ENCODE results near the gene KCNIP1.

The KCNIP1 gene

GRCh38 chr5:170655920-170656319 is 152.1 kb downstream of the KCNIP1 start:
- Mint-ChIP-seq H3K9me3 (no peaks in the 10 kb centered on the region), H3K4me3 (no peak overlapping the region), H3K36me3 (no peaks in the 10 kb centered on the region), H3K4me1 (no peaks in the 10 kb centered on the region), H3K27me3 (peaks cover 21% of the 10 kb centered on the region), H3K27ac (no peak overlapping the region)
- CTCF ChIA-PET, result no interaction called here
- DNase-seq, result no peak

- Mint-ChIP-seq H3K4me3 (no peak overlapping the region), H3K27ac (no peak overlapping the region), H3K27me3 (peaks cover 23% of the 10 kb centered on the region), H3K9me3 (no peaks in the 10 kb centered on the region), H3K36me3 (no peaks in the 10 kb centered on the region), H3K4me1 (no peaks in the 10 kb centered on the region)
- CTCF ChIA-PET, result no interaction called here
- no peak for DNase-seq
Measured at GRCh38 chr5:170656346-170656745, 152.5 kb downstream of the KCNIP1 start.

GRCh38 chr5:170660531-170660930 is 156.7 kb downstream of the KCNIP1 start:
- DNase-seq, result no peak
- H3K9me3 Mint-ChIP-seq, result no peaks in the 10 kb centered on the region
- H3K27me3 Mint-ChIP-seq, result peaks cover 36% of the 10 kb centered on the region
- CTCF ChIA-PET, result interaction anchor here (0.6 kb wide), 1 partner anchor 22 kb away, joined by 3 read pairs; no protein-coding TSS in a partner anchor
- no peak overlapping the region for H3K4me3 Mint-ChIP-seq
- H3K4me1 Mint-ChIP-seq, result no peaks in the 10 kb centered on the region
- no peak overlapping the region for H3K27ac Mint-ChIP-seq
- H3K36me3 Mint-ChIP-seq, result no peaks in the 10 kb centered on the region

GRCh38 chr5:170662966-170663365 is 159.1 kb downstream of the KCNIP1 start:
- no peaks in the 10 kb centered on the region for H3K36me3 Mint-ChIP-seq
- no peaks in the 10 kb centered on the region for H3K9me3 Mint-ChIP-seq
- peaks cover 30% of the 10 kb centered on the region for H3K27me3 Mint-ChIP-seq
- H3K27ac Mint-ChIP-seq, result no peak overlapping the region
- no peaks in the 10 kb centered on the region for H3K4me1 Mint-ChIP-seq
- no peak overlapping the region for H3K4me3 Mint-ChIP-seq
- CTCF ChIA-PET, result no interaction called here
- DNase-seq, result no peak

DNA sequence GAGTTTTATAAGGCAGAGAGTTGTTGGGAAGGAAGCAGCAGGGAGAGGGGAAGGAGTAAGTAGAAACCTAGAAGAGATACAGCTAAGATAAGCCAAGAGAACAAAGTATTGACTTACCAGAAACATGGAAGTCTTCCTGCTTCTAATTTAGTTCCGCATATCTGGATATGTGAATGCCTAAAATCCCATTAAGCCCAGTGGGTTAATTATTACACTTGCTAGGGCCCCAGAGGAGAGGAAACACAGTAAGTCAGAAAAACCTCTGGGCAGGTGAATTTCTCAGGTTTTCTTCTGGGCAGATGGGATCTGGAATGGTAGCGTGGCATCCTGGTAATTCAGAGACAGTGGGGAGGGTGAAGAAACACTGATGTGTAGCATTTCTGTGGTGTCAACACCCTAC is 175.0 kb downstream of the KCNIP1 start:
- Mint-ChIP-seq H3K27me3 (peaks cover 34% of the 10 kb centered on the region), H3K9me3 (peaks cover 1% of the 10 kb centered on the region), H3K4me3 (no peak overlapping the region), H3K36me3 (no peaks in the 10 kb centered on the region), H3K27ac (no peak overlapping the region), H3K4me1 (peaks cover 12% of the 10 kb centered on the region)
- CTCF ChIA-PET, result no interaction called here
- no peak for DNase-seq

GRCh38 chr5:170681013-170681433 is 177.2 kb downstream of the KCNIP1 start:
- DNase-seq, result peak; percentile 86
- no peak overlapping the region for H3K27ac Mint-ChIP-seq
- H3K36me3 Mint-ChIP-seq, result no peaks in the 10 kb centered on the region
- peak overlapping the region; percentile 21 for H3K4me3 Mint-ChIP-seq
- peaks cover 1% of the 10 kb centered on the region for H3K9me3 Mint-ChIP-seq
- peaks cover 34% of the 10 kb centered on the region for H3K27me3 Mint-ChIP-seq
- CTCF ChIA-PET, result no interaction called here
- H3K4me1 Mint-ChIP-seq, result peaks cover 12% of the 10 kb centered on the region

DNA sequence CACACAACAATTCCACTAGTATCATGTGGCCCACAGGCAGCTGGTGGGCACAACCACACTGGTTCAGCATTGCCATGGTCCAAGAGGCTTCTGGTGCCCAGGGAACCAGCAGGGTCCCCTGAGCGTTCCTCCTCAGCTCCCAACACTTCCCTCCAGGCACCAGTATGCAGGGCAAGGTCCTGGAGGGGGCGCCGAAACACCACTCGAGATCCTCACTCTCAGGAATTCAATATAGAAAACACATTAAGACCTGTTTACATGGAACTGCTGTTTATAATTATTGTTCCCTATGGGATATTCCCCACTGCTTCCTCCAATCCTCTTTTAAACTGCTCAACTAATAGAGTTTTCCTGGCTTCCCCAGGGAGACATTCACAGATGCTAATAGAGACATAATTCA is 187.8 kb downstream of the KCNIP1 start:
- CTCF ChIA-PET, result no interaction called here
- Mint-ChIP-seq H3K27me3 (peaks cover 37% of the 10 kb centered on the region), H3K4me1 (no peaks in the 10 kb centered on the region), H3K9me3 (no peaks in the 10 kb centered on the region), H3K36me3 (no peaks in the 10 kb centered on the region), H3K4me3 (no peak overlapping the region), H3K27ac (no peak overlapping the region)
- DNase-seq, result no peak

GRCh38 chr5:170693701-170694100 is 189.9 kb downstream of the KCNIP1 start:
- DNase-seq, result no peak
- H3K27ac Mint-ChIP-seq, result no peak overlapping the region
- CTCF ChIA-PET, result no interaction called here
- H3K4me1 Mint-ChIP-seq, result no peaks in the 10 kb centered on the region
- H3K9me3 Mint-ChIP-seq, result no peaks in the 10 kb centered on the region
- no peak overlapping the region for H3K4me3 Mint-ChIP-seq
- H3K36me3 Mint-ChIP-seq, result no peaks in the 10 kb centered on the region
- H3K27me3 Mint-ChIP-seq, result peaks cover 36% of the 10 kb centered on the region

DNA sequence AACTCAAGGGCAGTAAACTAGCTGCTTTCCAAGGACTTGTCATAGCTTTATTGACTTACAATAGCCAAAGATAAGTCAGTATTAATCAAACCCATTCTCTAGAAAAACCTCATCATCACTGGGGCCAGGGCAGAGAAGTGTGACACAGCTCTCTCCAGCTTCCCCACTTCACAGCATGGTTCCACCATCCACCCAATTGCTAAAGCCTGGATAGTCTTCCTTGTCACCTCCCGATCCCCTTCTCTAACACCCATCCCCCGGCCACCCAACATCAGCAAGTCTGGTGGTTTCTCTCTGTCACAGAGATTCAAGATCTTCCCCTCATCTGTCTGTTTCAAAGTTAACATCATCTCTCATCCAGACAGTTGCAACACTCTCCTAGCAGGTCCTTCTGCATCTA is 191.1 kb downstream of the KCNIP1 start:
- Mint-ChIP-seq H3K36me3 (no peaks in the 10 kb centered on the region), H3K4me3 (no peak overlapping the region), H3K4me1 (no peaks in the 10 kb centered on the region), H3K27ac (no peak overlapping the region), H3K9me3 (no peaks in the 10 kb centered on the region), H3K27me3 (peaks cover 30% of the 10 kb centered on the region)
- CTCF ChIA-PET, result interaction anchor here (0.7 kb wide), 1 partner anchor 25 kb away, joined by 4 read pairs; no protein-coding TSS in a partner anchor
- DNase-seq, result no peak

DNA sequence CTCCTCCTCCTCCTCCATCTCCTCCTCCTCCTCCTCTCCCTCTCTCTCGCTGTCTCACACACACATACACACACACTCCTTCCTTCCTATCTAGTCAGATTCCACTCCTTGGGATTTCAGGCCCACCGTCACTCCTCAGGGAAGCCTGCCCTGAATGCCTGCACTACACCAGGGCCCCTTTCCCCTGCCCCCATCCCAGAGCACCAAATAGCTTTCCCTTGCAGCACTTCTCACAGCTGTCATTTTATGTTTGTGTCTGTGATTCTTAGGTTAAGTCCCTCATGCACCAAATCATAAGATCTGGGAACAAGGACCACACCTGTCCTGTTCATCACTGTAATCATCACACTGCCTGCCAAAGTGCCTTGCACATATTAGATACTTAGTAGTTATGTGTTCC is 193.2 kb downstream of the KCNIP1 start:
- no peaks in the 10 kb centered on the region for H3K36me3 Mint-ChIP-seq
- H3K27ac Mint-ChIP-seq, result no peak overlapping the region
- peaks cover 36% of the 10 kb centered on the region for H3K27me3 Mint-ChIP-seq
- CTCF ChIA-PET, result no interaction called here
- no peak overlapping the region for H3K4me3 Mint-ChIP-seq
- no peaks in the 10 kb centered on the region for H3K4me1 Mint-ChIP-seq
- no peaks in the 10 kb centered on the region for H3K9me3 Mint-ChIP-seq
- no peak for DNase-seq

DNA sequence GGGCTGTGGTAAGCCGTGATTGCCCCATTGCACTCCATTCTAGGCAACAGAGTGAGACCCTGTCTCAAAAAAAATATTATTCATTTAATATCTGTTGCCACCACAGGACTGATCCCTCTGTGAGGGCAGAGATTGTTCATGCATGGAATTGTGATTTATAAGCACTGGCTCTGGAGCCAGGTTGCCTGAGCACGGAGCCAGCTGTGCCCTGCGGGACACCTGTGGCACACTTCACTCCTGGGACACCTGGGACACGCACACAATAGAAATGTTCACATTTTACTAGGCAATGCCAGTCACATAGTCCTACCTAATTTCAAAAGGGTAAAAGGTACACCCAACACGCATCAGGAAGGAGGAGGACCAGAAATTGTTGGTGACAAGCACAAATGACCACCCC is 196.7 kb downstream of the KCNIP1 start:
- H3K27me3 Mint-ChIP-seq, result peaks cover 15% of the 10 kb centered on the region
- H3K9me3 Mint-ChIP-seq, result no peaks in the 10 kb centered on the region
- H3K27ac Mint-ChIP-seq, result no peak overlapping the region
- H3K4me3 Mint-ChIP-seq, result no peak overlapping the region
- DNase-seq, result no peak
- CTCF ChIA-PET, result no interaction called here
- no peaks in the 10 kb centered on the region for H3K4me1 Mint-ChIP-seq
- H3K36me3 Mint-ChIP-seq, result no peaks in the 10 kb centered on the region

GRCh38 chr5:170701334-170701733 is 197.5 kb downstream of the KCNIP1 start:
- Mint-ChIP-seq H3K36me3 (no peaks in the 10 kb centered on the region), H3K27me3 (peaks cover 15% of the 10 kb centered on the region), H3K9me3 (no peaks in the 10 kb centered on the region), H3K4me3 (no peak overlapping the region), H3K27ac (no peak overlapping the region), H3K4me1 (no peaks in the 10 kb centered on the region)
- CTCF ChIA-PET, result no interaction called here
- DNase-seq, result no peak

DNA sequence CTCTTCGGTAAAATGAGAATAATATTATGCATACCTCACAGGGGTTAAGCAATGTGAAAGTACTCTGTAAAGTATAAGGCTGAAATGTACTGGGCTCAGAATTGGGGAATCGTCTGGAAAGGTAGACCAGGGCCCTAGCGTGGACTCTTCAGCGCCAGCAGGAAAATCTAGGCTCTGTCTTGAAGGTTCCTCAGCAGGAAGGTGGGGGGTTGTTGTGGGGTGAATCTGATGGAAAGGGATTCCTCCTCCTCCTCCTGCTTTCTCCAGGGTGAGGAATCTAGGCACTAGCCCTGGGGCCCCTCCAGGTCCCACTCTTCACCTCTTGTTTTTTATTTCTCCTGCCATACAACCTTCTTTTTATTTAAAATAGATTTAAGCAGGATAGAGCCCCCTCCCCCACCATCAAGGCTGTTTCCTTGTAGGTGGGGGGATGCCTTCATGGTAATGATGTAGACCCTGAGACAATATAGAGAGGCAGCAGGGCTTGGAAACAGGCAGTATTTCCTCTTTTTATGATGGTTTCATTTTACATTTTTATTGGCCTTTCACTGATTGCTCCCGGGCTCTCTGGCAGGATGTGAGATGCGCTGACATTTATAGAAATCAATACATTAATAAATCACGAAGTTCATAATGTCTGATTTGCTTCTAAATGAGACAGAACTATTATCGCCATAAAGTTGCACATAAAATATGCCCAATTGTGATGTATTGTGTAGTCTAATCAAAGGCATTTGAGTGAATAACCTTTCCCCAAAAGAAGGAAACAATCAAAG is 200.8 kb downstream of the KCNIP1 start:
- CTCF ChIA-PET, result no interaction called here
- Mint-ChIP-seq H3K27ac (no peak overlapping the region), H3K4me3 (no peak overlapping the region), H3K27me3 (peaks cover 14% of the 10 kb centered on the region), H3K36me3 (no peaks in the 10 kb centered on the region), H3K4me1 (no peaks in the 10 kb centered on the region), H3K9me3 (no peaks in the 10 kb centered on the region)
- no peak for DNase-seq

- Mint-ChIP-seq H3K9me3 (no peaks in the 10 kb centered on the region), H3K27me3 (peaks cover 6% of the 10 kb centered on the region), H3K27ac (no peak overlapping the region), H3K4me1 (no peaks in the 10 kb centered on the region), H3K4me3 (no peak overlapping the region), H3K36me3 (no peaks in the 10 kb centered on the region)
- DNase-seq, result no peak
- CTCF ChIA-PET, result interaction anchor here (1.3 to 1.6 kb wide), 2 partner anchors 35 to 71 kb away, joined by 4 read pairs; no protein-coding TSS in a partner anchor
Measured at GRCh38 chr5:170709640-170710039, 205.8 kb downstream of the KCNIP1 start.

DNA sequence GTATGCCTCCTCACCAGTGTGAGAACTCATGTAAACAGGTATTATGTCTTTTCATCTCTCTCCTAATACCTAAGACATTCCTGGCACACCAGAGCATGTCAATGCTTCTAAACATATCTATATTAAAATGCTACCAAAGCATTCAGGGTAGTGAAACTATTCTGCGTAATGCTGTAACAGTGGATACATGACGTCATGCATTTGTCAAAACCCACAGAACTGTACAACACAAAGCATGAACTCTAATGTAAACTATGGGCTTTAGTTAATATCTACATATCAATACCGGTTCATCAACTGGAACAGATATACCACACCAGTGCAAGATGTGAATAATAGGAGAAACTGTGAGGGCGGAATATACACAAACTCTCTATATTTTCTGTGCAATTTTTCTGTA is 207.5 kb downstream of the KCNIP1 start:
- peaks cover 11% of the 10 kb centered on the region for H3K27me3 Mint-ChIP-seq
- no peaks in the 10 kb centered on the region for H3K9me3 Mint-ChIP-seq

More for the DNA sequence above, 207.5 kb downstream of the KCNIP1 start:
- CTCF ChIA-PET, result no interaction called here
- DNase-seq, result no peak
- Mint-ChIP-seq H3K4me3 (no peak overlapping the region), H3K4me1 (no peaks in the 10 kb centered on the region), H3K27ac (no peak overlapping the region), H3K36me3 (no peaks in the 10 kb centered on the region)

All from activated naive CD4-positive, alpha-beta T cell treated with anti-CD3 and anti-CD28 coated beads, Interleukin-2, amount 10 ng/mL, durations not matched to agents 7 days and 5 days (primary cell).